Right cardiac atrium (tissue), 5 donors: ENCODE measurements around the gene LRCH2. TPM values are rescaled to one million over a fixed set of nuclear protein-coding genes. Genes with fewer than 3 reads are reported as not detected.

ENCODE experiments used
- ATAC-seq, 2 donors: fragments of 200-7000 bp; cut with Tn5 transposase; one replicate each; pipeline versions ENCODE4 v1.8.0 to v1.9.1; 2020; ENCODE audit warnings: moderate library complexity in 2 of 2, mild to moderate bottlenecking in 1 of 2
- DNase-seq, 3 donors: peaks; one replicate each; pipeline ENCODE4 v3.0.0-alpha.2; 2020
- H3K27ac ChIP-seq: one replicate; pipeline ENCODE4 v1.5.1; 2013; ENCODE audit warnings: mild to moderate bottlenecking, low read length, control low read depth, moderate library complexity
- H3K27me3 ChIP-seq: one replicate; pipeline ENCODE4 v1.6.1; 2013; ENCODE audit not compliant: control insufficient read depth, insufficient read depth
- H3K4me1 ChIP-seq: one replicate; pipeline ENCODE4 v1.6.1; 2013; ENCODE audit warnings: low read length; ENCODE audit not compliant: control insufficient read depth, insufficient read depth
- H3K4me3 ChIP-seq: one replicate; pipeline ENCODE4 v1.5.1; 2013; ENCODE audit warnings: low read length, control low read depth
- H3K9me3 ChIP-seq: one replicate; pipeline ENCODE4 v1.6.1; 2013; ENCODE audit warnings: low read length; ENCODE audit not compliant: control insufficient read depth
- intact Hi-C, 4 donors: fragments of 100-400 bp; cut with DNase I; formaldehyde crosslinking; loops; one replicate each; pipeline versions ENCODE4 v1.11.0 to v1.14.0; 2022 to 2023
- polyA plus RNA-seq: library from polyadenylated mRNA; stranded (reverse); fragments of 200-250 nt; gene quantifications from one replicate; pipeline ENCODE4 v1.2.3, GENCODE V29; 2013
- total RNA-seq, 4 donors: library from RNA; stranded (reverse); fragmentation: NEBNext Ultra II Directional; extraction: Animal tissue kit (Norgen Biotek cat#: 25700); gene quantifications; one replicate each; pipeline ENCODE4 v1.2.1, GENCODE V29; 2021
- donor health status: healthy with polysubstance abuse.
- donor health status: DM: no; HTN: yes; CAD: no.
- donor health status: DM: no; HTN: no; CAD: no.
- donor health status: DM: no; HTN: yes; CAD: no; lungs with severe emphysema.
- donor health status: DM: yes; HTN: yes; CAD: no.

LRCH2 gene
- total and polyA plus RNA-seq, 5 donors = 3.6 to 8.5 (median 7.3) TPM

- H3K27me3 ChIP-seq = no peaks in the 10 kb centered on the region
- DNase-seq (no peak), ATAC-seq (no peak)
- H3K27ac ChIP-seq = no peak overlapping the region
- no peak overlapping the region for H3K4me3 ChIP-seq
- no peaks in the 10 kb centered on the region for H3K9me3 ChIP-seq
- H3K4me1 ChIP-seq = no peaks in the 10 kb centered on the region
- intact Hi-C loops = no loop called here
Measured at GRCh38 chrX:115065304-115065703, 168.6 kb downstream of the LRCH2 start.

Other genes with a start within 250 kb of the LRCH2 start
- gene IL13RA2, start 216.5 kb downstream of the LRCH2 start, total RNA-seq = under 1 TPM in 1 of 4 donors, not detected in 3; 0.18 TPM
- 0.48 TPM for gene IL13RA2, start 216.5 kb downstream of the LRCH2 start, polyA plus RNA-seq
- gene RBMXL3, start 44.7 kb downstream of the LRCH2 start, total RNA-seq = not detected
- gene RBMXL3, start 44.7 kb downstream of the LRCH2 start, polyA plus RNA-seq = not detected
- gene LUZP4, start 55.6 kb upstream of the LRCH2 start, total RNA-seq = not detected
- gene LUZP4, start 55.6 kb upstream of the LRCH2 start, polyA plus RNA-seq = not detected